ENCODE results near the gene MAG. TPM values are rescaled to one million over a fixed set of nuclear protein-coding genes. Genes with fewer than 3 reads are reported as not detected.

Gene MAG
- total RNA-seq, 1 donor = 0.27 TPM

DNA sequence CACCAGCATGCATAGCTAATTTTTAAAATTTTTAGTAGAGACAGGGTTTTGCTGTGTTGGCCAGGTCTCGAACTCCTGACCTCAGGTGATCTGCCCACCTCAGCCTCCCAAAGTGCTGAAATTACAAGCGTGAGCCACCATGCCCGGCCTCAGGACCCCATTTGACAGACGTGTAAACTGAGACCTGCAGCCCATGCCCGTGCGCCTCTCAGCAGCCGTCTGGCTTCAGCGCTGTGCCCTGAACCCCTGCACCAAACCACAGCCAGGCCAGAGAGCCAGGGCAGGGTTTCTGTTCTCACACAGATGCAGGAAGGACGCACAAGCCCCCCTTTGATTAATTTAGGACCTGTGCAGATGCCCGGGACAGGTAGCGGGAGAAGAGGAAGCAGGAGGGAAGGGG is 48.5 kb downstream of the MAG start:
- no peak for DNase-seq (ENCODE audit: low read depth in 2 of 3, low spot score in 2 of 3)

DNA sequence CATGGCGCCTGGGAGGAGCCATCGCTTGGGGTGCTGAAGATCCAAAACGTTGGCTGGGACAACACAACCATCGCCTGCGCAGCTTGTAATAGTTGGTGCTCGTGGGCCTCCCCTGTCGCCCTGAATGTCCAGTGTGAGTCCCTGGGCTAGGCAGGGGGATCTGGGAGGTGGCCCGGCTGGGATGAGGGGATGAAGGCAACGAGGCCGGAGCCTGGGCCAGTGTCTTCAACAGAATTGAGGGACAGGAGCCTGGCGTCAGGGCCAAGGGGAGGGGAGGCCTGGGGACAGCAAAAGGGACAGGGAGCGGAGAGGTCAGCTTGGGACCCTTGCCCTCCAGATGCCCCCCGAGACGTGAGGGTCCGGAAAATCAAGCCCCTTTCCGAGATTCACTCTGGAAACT is 49.0 kb downstream of the MAG start:
- DNase-seq (ENCODE audit: low read depth in 2 of 3, low spot score in 2 of 3) = no peak

DNA sequence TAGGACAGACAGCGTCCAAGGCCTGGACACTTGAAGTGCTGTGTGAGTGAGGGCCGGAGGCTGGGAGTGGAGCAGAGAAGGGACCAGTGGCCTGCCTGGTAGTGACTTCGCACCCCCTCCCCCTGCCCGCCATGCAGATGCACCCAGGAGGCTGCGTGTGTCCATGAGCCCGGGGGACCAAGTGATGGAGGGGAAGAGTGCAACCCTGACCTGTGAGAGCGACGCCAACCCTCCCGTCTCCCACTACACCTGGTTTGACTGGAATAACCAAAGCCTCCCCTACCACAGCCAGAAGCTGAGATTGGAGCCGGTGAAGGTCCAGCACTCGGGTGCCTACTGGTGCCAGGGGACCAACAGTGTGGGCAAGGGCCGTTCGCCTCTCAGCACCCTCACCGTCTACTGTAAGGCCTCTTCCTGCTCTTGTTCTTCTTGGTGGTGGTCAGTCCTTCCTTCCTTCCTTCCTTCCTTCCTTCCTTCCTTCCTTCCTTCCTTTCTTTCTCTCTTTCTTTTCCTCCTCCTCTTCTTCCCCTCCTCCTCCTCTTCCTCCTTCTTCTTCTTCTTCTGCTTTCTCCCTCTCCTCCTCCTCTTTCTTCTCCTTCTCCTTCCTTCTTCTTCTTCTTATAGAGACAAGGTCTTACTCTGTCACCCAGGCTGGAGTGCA is 49.7 kb downstream of the MAG start:
- no peak for DNase-seq (ENCODE audit: low read depth in 2 of 3, low spot score in 2 of 3)

DNA sequence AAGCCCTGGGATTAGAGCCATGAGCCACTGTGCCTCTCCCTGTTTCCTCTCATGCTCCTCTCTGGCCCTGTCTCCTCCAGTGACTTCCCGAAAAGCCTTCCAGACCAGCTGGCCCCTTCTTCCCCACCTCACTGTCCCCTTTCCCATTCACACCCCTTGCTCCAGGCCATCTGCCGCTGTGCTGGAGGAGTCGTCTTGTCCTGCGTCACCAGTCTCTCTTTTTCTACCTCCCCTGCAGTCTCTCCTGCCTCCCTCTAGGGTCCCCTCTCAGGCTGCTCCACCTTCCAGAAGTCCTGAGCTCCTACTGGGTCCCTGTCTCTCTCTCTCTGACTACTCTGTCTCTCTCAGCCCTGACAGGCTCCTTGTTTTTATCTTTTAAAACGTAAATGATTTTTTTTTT is 50.5 kb downstream of the MAG start:
- no peak for DNase-seq (ENCODE audit: low read depth in 2 of 3, low spot score in 2 of 3)

DNA sequence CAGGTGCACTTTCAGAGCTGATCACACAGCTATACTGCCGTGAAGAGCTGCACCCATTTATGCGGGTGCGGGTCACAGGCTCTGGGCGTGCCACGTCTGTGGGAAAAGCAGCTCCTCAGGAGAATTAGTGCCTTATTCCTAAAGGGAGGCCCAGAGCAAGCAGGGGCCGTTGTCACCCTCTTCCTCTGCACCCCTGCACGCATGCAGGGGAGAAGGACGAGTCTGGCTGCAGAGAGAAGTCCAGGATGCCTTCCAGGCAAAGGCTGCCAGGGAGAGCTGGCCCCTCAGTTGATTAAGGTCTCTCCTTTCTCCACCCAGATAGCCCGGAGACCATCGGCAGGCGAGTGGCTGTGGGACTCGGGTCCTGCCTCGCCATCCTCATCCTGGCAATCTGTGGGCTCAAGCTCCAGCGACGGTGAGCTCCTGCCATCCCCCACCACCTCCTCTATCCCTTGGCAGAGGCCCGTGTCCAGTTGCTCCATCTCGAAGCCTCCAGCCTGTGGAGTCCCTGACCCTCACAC is 52.6 kb downstream of the MAG start:
- DNase-seq (ENCODE audit: low read depth in 2 of 3, low spot score in 2 of 3) = no peak

DNA sequence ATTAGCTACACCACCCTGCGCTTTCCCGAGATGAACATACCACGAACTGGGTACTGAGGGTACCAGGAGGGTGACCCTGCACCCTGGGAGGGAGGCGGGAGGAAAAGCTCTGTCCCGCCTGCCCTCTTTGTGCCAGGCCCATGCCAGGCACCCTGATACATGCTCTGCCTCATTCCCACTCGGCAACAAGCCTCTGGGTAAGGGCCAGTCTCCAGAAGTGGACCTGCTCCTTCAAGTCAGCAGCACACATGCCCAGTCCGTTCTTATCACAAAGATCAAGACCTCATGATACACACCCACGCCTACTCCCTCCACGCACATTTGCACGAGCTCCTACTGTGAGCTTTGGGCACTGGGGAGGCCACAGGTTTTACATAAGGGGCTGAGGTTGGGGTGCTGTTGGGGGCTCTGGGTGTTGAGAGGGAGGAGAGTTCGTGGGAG is 53.7 kb downstream of the MAG start:
- DNase-seq (ENCODE audit: low read depth in 2 of 3, low spot score in 2 of 3) = no peak

DNA sequence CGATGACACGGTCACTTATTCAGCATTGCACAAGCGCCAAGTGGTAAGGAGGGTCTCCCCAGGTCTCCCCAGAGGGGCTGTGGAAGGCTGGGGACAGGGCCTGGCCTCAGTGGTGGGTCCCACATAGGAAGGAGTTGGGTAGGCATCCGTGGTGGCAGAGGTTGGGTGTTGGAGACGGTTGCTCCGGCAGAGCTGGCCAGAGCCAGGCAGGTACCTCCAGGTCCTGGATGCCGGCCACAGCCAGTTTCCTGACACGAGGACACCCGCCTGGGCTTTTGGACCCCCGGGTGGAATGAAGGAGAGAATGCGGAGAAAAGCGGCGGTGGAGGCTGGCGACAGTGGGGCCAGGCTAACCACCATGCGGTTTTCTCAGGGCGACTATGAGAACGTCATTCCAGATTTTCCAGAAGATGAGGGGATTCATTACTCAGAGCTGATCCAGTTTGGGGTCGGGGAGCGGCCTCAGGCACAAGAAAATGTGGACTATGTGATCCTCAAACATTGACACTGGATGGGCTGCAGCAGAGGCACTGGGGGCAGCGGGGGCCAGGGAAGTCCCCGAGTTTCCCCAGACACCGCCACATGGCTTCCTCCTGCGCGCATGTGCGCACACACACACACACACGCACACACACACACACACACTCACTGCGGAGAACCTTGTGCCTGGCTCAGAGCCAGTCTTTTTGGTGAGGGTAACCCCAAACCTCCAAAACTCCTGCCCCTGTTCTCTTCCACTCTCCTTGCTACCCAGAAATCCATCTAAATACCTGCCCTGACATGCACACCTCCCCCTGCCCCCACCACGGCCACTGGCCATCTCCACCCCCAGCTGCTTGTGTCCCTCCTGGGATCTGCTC is 54.5 kb downstream of the MAG start:
- peak; percentile 34 to 88 (median 85) for DNase-seq (ENCODE audit: low read depth in 2 of 3, low spot score in 2 of 3)

DNA sequence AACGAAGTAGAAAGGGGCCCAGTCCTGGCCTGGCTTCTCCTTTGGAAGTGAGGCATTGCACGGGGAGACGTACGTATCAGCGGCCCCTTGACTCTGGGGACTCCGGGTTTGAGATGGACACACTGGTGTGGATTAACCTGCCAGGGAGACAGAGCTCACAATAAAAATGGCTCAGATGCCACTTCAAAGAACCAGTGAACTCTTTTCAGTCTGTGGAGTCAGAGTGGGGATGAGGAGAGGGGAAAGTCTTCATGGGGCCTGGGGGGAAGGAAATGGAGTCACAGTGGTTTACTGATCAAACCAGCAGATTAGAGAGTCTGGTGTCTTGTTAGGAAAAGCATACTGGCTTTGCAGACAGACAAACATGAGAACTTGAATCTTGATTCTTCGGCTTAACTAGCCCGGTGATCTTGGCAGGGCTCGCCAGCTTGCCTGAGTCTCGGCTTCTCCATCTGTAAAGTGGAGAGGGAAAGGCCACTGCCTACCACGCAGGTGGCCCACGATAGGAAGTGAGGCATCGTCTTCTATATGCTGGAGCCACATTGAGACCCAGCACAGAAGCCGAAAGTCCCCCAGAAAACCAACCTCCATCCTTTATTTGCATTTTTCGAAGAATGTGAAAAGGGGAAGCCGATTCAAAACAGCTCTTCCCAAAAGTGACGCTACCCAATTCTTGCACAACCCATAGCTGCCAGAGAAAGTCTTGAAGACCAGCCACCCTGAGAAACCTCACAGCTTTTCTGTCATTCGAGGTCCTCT is 55.4 kb downstream of the MAG start, which contains the start of gene FFAR1:
Gene FFAR1, plus strand, starts transcription at position 732 of the 759 bp plus-strand sequence. CDS start 3,650 bp downstream, outside the sequence.
- DNase-seq (ENCODE audit: low read depth in 2 of 3, low spot score in 2 of 3) = peak in 2 of 3 donors; percentile 80 to 87

DNA sequence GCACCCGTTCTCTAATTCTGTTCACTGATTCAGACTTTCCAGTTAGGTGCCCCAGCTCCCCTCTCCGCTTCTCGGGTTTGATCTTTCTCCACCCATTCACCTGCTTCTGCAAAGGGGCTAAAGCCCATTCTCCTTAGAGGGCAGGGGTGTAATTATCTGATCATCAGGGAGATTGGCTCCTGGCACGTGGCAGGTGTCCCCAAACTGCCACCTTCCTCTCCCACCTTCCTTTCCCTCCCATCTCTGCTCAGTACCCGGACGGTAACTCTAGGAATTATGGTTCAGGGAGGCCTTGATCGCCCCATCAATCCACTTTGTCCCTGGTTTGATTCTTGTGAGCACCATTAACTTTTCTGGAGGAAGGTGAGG is 56.0 kb downstream of the MAG start:
- no peak for DNase-seq (ENCODE audit: low read depth in 2 of 3, low spot score in 2 of 3)

DNA sequence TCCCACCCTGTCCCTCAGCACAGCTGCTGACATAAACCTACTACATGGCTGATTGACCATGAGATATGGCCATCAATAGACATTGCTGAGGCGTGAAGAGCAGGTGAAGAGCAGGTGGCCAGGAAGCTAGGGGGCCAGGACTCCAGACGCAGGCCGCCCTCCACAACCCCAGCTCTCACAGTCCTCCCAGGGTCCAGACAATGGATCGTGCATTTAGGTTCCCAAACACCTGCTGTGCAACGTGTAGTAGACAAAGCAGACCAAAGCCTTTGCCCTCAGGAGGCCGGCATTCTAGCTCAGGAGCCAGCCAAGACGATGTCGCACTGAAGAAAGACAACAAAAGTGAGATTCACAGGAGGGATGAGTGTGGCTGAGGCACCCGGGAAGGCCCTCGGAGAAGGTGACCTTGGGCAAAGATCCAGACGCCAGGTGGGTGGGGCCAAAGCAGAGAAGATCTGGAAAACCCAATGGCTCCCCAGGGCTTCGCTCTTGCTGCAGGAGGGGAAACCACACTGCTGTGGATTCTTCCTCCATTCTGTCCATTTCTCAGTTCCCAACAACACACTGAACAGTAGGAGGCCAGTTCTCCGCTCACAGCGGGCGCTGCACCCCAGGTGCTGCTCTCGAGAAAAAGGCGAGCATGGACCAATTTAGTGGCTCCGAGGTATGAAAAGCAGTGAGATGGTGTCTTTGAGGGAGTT is 57.1 kb downstream of the MAG start:
- DNase-seq (ENCODE audit: low read depth in 2 of 3, low spot score in 2 of 3) = no peak

DNA sequence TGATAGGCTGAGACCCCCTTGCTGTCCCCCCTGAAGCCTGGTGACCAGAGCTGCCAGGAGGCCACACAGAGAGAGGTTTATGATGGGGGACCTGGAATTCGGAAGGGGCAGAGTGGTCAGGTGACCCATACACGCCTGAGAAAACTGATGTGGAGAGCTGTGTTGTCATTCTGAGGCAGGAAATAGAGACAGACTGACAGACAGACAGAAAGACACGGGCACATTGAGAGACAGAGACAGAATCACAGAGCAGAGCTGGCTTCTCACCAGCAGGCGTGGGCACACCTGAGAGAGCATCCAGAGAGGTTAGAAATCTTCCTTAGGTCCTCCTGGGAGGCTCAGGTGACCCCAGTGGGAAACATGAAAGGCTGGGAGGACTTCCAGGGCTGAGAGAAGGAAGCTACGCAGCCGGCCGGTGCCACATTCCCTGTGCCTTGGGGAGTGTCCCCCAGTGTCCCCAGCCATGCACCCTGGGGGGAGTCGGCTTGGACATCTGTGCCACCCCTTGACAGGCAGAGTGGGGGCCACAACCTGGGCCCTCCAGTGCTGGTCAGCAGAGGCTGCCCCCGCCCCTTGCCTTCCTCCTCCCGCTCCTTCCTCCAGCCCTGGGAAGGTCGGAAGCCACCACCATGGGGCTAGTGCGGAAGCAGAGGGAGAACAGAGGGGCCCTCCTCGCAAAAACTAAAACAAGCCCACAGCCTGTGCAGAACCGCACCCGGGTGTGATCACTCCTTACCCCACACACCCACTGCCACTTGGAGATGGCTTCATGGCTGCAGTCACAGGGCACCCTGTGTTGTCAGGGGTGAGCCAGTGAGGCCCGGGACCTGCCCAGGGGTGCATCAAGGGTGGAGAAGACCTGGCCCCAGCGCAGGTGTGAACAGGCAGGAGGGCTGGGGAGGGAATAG is 57.9 kb downstream of the MAG start:
- no peak for DNase-seq (ENCODE audit: low read depth in 2 of 3, low spot score in 2 of 3)

DNA sequence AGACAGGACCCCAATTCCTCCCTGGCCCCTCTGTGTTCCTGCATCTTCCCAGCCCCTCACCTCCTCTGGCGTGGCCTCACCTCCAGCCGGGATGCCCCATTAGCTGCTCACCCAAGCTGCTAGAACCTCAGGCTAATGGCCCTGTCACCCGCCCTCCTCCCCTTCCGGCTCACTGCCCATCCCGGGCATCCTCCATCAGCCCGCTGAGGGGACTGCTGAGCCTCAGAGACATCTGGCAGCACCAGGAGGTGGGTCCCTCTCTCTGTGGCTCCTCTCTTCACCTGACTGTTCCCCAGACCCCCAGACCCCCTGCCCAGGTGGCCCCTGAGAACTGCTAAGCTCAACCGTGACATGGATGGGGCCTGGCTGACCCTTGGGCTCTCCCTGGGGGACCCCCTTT is 58.6 kb downstream of the MAG start:
- DNase-seq (ENCODE audit: low read depth in 2 of 3, low spot score in 2 of 3) = no peak

DNA sequence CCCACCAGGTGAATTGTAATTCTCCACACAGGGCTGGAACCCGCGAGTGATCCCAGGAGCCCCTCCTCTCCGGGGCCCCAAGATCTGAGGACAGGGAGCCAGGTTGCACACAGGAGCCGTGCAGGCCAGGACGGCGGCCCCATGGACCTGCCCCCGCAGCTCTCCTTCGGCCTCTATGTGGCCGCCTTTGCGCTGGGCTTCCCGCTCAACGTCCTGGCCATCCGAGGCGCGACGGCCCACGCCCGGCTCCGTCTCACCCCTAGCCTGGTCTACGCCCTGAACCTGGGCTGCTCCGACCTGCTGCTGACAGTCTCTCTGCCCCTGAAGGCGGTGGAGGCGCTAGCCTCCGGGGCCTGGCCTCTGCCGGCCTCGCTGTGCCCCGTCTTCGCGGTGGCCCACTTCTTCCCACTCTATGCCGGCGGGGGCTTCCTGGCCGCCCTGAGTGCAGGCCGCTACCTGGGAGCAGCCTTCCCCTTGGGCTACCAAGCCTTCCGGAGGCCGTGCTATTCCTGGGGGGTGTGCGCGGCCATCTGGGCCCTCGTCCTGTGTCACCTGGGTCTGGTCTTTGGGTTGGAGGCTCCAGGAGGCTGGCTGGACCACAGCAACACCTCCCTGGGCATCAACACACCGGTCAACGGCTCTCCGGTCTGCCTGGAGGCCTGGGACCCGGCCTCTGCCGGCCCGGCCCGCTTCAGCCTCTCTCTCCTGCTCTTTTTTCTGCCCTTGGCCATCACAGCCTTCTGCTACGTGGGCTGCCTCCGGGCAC is 59.6 kb downstream of the MAG start:
- no peak for DNase-seq (ENCODE audit: low read depth in 2 of 3, low spot score in 2 of 3)

DNA sequence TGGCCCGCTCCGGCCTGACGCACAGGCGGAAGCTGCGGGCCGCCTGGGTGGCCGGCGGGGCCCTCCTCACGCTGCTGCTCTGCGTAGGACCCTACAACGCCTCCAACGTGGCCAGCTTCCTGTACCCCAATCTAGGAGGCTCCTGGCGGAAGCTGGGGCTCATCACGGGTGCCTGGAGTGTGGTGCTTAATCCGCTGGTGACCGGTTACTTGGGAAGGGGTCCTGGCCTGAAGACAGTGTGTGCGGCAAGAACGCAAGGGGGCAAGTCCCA is 60.2 kb downstream of the MAG start:
- DNase-seq (ENCODE audit: low read depth in 2 of 3, low spot score in 2 of 3) = no peak

DNA sequence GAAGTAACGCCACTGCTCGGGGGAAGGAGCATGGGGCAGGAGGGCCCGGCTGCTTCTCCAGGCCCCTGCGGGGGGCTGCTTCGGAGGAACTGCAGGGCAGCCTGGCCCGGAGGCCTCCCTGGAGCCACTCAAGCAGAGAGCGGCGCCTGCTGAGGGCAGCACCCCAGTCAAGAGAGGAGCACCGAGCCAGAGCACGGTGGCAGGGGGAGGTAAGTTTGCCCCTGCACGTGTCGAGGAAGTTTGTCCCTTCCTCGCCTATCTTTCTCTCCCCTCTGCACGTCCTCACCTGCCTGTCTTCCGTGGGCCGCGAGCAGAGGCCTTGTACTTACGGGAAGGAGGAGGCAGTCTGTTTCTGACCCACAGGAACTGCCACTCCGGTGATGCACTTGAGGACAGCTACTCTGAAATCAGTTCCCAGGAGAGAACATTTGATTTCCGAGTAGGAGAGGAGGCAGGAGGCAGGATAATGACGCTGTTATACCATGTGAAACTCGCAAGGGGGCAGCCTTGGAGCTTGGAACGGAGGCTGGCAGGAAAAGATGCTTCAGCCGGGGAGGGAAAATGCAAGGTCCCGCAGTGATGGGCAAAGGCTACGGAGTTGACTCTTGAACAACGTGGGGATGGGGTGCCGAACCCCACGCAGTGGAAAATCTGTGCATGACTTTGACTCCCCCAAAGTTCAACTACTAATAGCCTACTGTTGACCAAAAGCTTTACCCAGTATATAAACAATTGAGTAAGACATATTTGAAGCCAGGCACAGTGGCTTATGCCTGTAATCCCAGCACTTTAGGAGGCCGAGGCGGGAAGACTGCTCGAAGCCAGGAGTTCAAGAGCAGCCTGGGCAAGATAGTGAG is 60.7 kb downstream of the MAG start:
- DNase-seq (ENCODE audit: low read depth in 2 of 3, low spot score in 2 of 3) = peak; percentile 60 to 77 (median 74)

DNA sequence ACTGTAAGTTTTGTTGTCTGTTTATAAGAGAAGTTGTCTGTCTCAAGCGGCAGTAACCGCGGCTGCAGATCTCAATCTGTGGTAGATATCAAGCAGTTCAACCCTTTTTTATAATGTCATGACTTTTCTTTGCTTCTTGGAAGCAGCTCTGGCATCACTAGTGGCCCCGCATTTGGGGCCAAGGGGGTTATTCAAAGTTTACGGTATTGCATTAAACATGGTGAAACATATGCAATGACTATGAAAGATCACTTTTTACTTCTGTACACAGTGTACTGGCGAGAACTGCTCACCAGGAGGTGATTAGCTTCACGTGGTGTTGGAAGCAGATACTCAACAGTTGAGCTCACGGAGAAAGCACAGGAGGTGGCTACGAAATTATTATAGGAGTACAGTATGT is 61.7 kb downstream of the MAG start:
- no peak for DNase-seq (ENCODE audit: low read depth in 2 of 3, low spot score in 2 of 3)

DNA sequence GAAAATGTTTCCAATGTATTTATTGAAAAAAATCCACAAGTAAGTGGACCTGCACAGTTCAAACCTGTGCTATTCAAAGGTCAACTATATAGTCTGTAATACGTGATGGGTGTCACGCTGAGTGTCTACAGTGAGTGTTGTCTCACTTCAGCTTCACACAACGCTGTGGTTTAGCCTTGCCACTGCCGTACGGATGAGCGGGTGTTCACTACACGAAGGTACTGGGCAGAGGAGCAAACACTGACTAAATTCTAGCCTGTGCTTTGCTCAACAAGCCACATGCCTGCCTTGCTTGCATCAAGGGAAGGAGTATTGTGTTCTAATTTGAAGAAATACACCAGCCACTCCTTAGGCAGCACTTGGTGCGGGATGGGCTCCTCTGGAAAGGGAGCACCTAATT is 62.9 kb downstream of the MAG start:
- DNase-seq (ENCODE audit: low read depth in 2 of 3, low spot score in 2 of 3) = no peak

DNA sequence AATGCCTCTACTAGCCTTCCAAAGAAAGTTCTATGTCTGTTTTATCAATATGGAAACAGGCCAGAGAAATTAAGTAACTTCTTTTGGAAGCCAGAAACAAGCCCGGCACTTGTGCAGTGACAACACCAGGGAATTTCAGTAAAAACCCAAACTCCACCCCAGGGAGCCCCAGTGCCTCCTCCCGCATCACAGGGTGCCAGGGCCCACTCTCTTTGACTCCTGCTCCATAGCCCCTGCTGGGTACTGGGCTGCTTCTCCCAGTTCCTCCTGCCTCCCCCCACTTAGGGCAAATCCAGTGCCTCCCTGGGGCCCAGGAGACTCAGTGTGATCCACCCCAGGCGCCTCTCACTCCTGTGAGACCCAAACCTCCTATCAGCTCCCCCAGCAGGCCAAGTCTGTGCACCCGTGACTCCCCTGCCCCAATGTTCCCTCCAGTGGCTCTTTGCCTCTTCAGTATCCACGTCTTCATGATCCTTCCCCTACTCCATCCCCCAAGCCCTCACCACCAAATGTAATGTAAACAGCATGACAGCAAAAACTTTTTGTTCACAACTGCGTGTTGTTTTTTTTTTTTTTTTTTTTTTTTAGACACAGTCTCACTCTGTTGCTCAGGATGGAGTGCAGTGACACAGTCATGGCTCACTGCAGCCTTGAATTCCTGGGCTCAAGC is 64.0 kb downstream of the MAG start:
- DNase-seq (ENCODE audit: low read depth in 2 of 3, low spot score in 2 of 3) = no peak
